Activated naive CD4-positive, alpha-beta T cell treated with anti-CD3 and anti-CD28 coated beads, Interleukin-2, amount 50 U/mL, for 24 hours (primary cell): ENCODE results near the gene REXO5.

Source experiments
- H3K27ac Mint-ChIP-seq: one replicate; pipeline ENCODE4 v1.8.0; 2021; ENCODE audit warnings: mild to moderate bottlenecking, mixed read lengths
- H3K27me3 Mint-ChIP-seq: one replicate; pipeline ENCODE4 v1.8.0; 2021; ENCODE audit warnings: mixed read lengths
- H3K36me3 Mint-ChIP-seq: one replicate; pipeline ENCODE4 v1.8.0; 2021; ENCODE audit warnings: mixed read lengths
- H3K4me1 Mint-ChIP-seq: one replicate; pipeline ENCODE4 v1.8.0; 2021; ENCODE audit warnings: mixed read lengths
- H3K4me3 Mint-ChIP-seq: one replicate; pipeline ENCODE4 v1.8.0; 2021; ENCODE audit warnings: mild to moderate bottlenecking, mixed read lengths
- H3K9me3 Mint-ChIP-seq: one replicate; pipeline ENCODE4 v1.8.0; 2021; ENCODE audit warnings: mixed read lengths

The REXO5 gene

DNA sequence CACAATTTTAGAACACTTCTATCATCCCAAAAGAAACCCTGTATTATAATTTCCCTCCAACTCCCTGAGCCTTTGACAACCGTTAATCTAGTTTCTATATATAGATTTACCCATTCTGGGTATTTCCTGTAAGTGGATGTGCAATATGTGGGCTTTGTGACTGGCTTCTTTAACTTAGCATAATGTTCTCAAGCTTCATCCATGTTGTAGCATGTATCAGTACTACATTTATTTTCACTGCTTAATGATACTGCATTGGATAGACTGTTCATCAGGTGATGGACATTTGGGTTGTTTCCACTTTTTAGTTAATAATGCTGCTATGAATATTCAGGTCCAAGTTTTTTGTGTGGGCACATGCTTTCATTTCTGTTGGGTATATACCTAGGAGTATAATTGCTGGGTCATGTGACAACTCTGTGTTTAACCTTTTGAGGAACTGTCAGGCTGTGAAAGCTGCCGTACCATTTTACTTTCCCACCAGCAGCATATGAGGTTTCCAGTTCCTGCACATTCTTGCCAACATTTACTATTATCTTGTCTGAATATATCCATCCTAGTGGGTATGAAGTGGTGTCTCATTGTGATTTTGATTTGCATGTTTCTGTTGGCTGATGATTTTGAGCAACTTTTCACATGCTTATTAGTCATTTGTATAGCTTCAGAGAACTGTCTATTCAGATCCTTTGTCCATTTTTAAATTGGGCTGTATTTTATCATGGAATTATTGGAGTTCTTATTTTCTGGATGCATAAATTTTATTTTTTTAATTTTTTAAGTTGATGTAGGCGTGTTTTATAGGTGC is 16.4 kb downstream of the REXO5 start:
- Mint-ChIP-seq H3K36me3 (no peaks in the 10 kb centered on the region), H3K4me3 (no peak overlapping the region), H3K4me1 (peaks cover 6% of the 10 kb centered on the region), H3K27ac (no peak overlapping the region), H3K27me3 (no peaks in the 10 kb centered on the region), H3K9me3 (no peaks in the 10 kb centered on the region)

DNA sequence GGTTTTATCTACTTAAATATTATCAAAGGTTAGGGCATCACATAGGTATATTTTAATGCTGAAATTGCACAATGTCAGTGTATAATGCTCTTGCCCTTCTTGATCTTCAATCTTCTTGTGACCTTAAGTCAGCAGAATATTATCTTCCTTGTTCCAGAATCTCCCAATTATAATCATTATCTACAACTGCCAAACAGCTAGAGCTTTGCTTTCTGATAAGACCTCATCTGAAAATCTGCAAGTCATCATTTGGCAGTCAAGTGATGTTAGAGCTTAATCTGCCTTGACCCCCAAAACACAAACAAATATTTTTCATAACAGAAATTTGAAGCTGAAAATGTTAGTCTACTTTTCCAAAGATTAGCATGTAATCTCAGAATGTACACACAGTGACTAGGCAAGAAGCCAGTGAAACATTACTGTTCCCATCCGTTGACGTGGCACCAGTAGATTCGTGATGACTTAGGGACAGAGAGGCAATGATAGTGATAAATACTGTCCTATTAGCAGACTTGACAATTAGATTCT is 19.8 kb downstream of the REXO5 start:
- Mint-ChIP-seq H3K9me3 (no peaks in the 10 kb centered on the region), H3K27ac (no peak overlapping the region), H3K36me3 (no peaks in the 10 kb centered on the region), H3K4me1 (peaks cover 6% of the 10 kb centered on the region), H3K27me3 (no peaks in the 10 kb centered on the region), H3K4me3 (no peak overlapping the region)

DNA sequence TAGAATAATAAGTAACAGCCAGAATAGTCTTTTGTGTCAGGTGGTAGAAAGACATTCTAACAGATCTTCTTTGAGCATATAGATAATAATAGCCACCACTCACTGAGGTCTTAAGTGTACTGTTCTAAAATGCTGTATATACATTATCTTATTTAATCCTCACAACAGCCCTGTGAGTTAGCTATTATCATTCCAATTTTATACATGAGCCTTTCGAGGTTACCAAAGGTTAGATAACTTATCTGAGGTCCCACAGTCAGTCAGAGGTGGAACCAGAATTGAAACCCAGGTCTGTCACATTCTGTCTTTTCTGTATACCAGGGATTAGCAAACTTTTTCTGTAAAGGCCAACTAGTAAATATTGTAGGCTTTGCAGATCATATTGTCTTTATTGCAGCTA is 23.2 kb downstream of the REXO5 start:
- H3K9me3 Mint-ChIP-seq = peaks cover 2% of the 10 kb centered on the region
- no peaks in the 10 kb centered on the region for H3K27me3 Mint-ChIP-seq
- H3K36me3 Mint-ChIP-seq = peaks cover 2% of the 10 kb centered on the region
- no peaks in the 10 kb centered on the region for H3K4me1 Mint-ChIP-seq
- H3K27ac Mint-ChIP-seq = no peak overlapping the region
- H3K4me3 Mint-ChIP-seq = no peak overlapping the region

DNA sequence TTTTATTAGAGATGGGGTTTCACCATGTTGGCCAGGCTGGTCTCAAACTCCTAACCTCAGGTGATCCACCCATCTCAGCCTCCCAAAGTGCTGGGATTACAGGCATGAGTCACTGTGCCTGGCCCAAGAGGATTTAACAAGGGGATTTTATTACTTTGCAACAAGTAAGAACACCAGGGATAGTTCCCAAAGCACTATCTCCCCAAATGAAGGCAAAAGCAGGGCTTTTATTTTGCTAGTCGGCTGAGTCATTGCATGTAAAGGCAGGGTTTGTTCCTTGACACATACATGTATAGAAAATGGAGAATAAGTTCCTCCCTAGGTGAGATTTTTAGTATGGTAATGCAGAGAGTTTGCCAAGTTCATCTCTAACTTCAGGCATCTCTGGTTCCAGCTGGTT is 24.0 kb downstream of the REXO5 start:
- Mint-ChIP-seq H3K27me3 (no peaks in the 10 kb centered on the region), H3K36me3 (peaks cover 5% of the 10 kb centered on the region), H3K4me3 (no peak overlapping the region), H3K9me3 (peaks cover 10% of the 10 kb centered on the region), H3K27ac (no peak overlapping the region), H3K4me1 (no peaks in the 10 kb centered on the region)

DNA sequence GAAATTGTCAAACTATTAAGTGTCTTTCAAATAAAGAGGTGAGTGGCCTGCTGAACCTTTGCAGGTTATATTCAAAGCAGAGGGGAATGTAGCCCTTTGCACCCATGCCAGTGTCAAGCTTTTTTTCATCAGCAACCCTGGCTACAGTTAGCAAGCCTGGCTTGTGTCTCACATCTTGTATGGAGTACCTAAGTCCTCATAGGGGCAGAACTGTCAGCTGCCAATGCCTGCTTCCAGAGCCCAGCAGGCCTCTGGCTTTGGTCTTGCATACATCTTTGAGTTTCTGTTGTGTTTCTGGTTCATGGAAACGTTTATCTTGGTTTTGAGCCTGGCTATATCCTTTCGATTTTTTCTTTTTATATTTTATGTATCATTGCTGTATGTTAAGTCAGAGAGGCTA is 26.8 kb downstream of the REXO5 start:
- H3K36me3 Mint-ChIP-seq = peaks cover 11% of the 10 kb centered on the region
- H3K4me1 Mint-ChIP-seq = no peaks in the 10 kb centered on the region
- H3K27ac Mint-ChIP-seq = no peak overlapping the region
- no peaks in the 10 kb centered on the region for H3K27me3 Mint-ChIP-seq
- no peak overlapping the region for H3K4me3 Mint-ChIP-seq
- H3K9me3 Mint-ChIP-seq = peaks cover 20% of the 10 kb centered on the region

DNA sequence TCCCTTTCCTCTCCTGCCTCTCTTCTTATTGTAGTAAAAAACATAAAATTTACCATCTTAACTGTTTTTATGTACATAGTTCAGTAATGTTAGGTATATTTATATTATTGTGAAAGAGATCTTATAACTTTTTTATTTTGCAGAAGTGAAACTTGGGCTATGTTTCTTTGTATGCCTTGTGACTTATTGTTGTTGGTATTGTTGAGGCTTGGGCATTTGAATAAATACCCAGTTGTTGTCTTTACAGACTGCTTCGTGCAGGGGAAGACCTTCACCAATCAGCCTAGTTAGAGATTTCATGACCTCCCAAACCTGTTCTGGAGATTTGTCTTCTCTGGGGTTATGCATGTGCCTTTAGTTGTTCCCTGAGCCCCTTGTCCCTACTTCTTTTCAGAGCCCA is 31.9 kb downstream of the REXO5 start:
- H3K4me1 Mint-ChIP-seq = peaks cover 2% of the 10 kb centered on the region
- H3K4me3 Mint-ChIP-seq = no peak overlapping the region
- no peak overlapping the region for H3K27ac Mint-ChIP-seq
- H3K9me3 Mint-ChIP-seq = peaks cover 20% of the 10 kb centered on the region
- peaks cover 12% of the 10 kb centered on the region for H3K36me3 Mint-ChIP-seq
- H3K27me3 Mint-ChIP-seq = no peaks in the 10 kb centered on the region

DNA sequence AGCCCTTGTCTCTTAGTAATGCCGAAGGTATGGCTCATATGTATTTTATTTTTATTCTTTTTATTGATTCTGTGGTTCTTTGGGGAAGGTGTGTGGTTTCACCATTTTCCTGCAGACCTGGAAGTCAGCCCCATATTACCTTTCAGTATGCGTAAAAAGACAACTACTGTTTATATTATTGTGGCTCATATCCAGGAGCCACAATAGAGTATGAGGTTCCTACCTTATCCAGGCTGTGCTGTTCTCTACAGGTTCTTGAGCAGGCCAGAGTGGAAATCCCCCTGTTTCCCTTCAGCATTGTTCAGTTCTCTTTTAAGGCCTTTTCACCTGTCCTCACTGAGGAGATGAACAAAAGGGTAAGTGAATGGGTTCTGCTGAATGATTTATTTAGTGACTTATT is 33.2 kb downstream of the REXO5 start:
- Mint-ChIP-seq H3K4me3 (no peak overlapping the region), H3K4me1 (peaks cover 15% of the 10 kb centered on the region), H3K27ac (no peak overlapping the region), H3K36me3 (peaks cover 10% of the 10 kb centered on the region), H3K9me3 (peaks cover 19% of the 10 kb centered on the region), H3K27me3 (no peaks in the 10 kb centered on the region)

DNA sequence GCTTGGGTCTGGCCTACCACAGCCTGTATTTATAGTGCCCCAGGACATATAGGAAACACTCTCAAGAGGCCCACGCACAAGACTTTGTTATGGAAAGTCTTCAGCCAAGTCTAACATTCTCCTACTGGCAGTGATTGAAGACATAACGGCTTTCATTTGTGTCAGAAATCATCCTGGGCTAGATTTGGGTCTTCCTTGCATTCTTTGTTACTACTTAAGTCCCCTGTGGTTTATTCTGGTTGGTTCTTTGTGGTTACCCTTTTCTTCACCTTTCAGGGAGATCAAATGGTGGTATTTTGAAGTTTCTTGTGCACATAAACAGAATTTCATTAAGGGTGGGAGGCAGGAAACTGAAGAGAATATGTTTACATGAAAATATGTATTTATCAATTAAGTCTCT is 37.7 kb downstream of the REXO5 start:
- no peaks in the 10 kb centered on the region for H3K9me3 Mint-ChIP-seq
- H3K4me1 Mint-ChIP-seq = peaks cover 26% of the 10 kb centered on the region
- H3K27me3 Mint-ChIP-seq = no peaks in the 10 kb centered on the region
- peak overlapping the region; percentile 78 for H3K27ac Mint-ChIP-seq
- peak overlapping the region; percentile 41 for H3K4me3 Mint-ChIP-seq
- H3K36me3 Mint-ChIP-seq = no peaks in the 10 kb centered on the region

DNA sequence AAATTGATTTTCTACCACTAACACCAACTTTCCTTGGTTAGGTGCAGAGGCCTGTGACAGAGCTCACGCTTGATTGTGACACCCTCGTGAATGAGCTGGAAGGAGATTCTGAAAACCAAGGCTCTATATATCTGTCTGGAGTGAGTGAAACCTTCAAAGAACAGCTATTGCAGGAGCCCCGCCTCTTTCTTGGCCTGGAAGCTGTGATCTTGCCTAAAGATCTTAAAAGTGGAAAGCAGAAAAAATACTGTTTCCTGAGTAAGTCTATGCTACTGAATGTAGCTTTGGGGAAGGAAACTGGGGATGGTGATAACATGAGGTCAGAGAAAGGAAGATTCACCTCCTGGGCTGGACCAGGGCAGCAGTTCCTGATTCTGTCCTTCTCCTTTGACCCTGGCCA is 38.3 kb downstream of the REXO5 start:
- Mint-ChIP-seq H3K27ac (peak overlapping the region; percentile 78), H3K27me3 (no peaks in the 10 kb centered on the region), H3K9me3 (no peaks in the 10 kb centered on the region), H3K4me1 (peaks cover 26% of the 10 kb centered on the region), H3K4me3 (peak overlapping the region; percentile 20), H3K36me3 (no peaks in the 10 kb centered on the region)

DNA sequence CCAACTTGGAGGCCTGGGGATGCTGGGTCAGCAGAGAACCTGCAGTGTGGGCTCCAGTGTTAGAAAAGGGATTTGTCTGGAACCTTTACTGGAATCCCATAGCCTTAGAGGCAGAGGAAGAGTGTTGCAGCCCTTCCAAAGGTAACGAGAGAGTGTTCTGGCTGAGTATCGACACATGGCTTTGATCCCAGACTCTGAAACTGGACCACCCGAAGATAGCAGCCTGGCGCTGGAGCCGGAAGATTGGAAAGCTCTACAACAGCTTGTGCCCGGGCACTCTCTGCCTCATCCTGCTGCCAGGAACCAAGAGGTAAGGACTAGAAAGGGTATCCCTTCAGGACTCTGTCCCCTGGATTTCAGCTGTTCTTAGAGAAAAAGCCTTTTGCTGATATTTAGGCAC is 39.7 kb downstream of the REXO5 start:
- H3K9me3 Mint-ChIP-seq = no peaks in the 10 kb centered on the region
- no peak overlapping the region for H3K27ac Mint-ChIP-seq
- H3K36me3 Mint-ChIP-seq = no peaks in the 10 kb centered on the region
- peaks cover 30% of the 10 kb centered on the region for H3K4me1 Mint-ChIP-seq
- no peaks in the 10 kb centered on the region for H3K27me3 Mint-ChIP-seq
- no peak overlapping the region for H3K4me3 Mint-ChIP-seq

DNA sequence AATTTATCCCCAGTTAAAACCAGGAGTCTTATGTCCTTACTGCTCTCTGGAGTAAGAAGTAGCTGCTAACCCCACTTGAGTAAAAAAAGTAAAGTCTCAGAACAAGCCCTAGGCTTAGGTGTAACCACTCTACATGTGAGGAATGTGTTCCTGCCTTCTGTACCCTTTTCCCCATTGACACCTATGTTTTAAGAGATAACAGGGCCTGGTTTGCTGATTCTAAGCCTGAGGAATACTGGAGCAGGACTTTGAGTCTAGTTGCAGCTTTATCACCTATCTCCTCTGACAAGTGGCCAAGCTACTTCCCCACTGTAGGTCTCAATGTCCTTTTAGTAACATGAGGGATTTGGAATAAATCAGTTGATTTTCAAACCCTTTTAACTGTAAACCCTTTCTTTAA is 40.2 kb downstream of the REXO5 start:
- no peaks in the 10 kb centered on the region for H3K27me3 Mint-ChIP-seq
- no peaks in the 10 kb centered on the region for H3K36me3 Mint-ChIP-seq
- no peak overlapping the region for H3K4me3 Mint-ChIP-seq
- no peaks in the 10 kb centered on the region for H3K9me3 Mint-ChIP-seq
- peaks cover 30% of the 10 kb centered on the region for H3K4me1 Mint-ChIP-seq
- H3K27ac Mint-ChIP-seq = no peak overlapping the region

DNA sequence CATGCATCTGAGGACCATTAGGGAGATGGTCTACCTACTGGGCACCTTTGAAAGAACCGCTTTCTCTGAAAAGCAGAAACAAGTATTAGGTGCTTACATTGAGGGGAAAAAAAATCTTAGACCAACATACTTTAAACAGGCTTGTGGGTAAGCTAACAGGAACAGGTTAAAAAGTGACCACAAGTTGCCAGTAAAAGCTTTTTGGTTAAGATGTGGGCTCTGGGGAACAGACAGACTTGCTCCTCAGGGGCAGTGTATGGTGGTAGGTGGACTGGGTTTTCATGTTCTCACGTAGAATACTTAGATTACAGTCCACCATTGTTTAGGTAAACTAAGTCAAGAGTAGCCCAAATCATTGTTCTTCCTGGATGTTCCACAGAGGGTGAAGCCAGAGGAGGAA is 41.2 kb downstream of the REXO5 start:
- H3K36me3 Mint-ChIP-seq = no peaks in the 10 kb centered on the region
- peaks cover 30% of the 10 kb centered on the region for H3K4me1 Mint-ChIP-seq
- no peaks in the 10 kb centered on the region for H3K27me3 Mint-ChIP-seq
- no peaks in the 10 kb centered on the region for H3K9me3 Mint-ChIP-seq
- H3K27ac Mint-ChIP-seq = no peak overlapping the region
- no peak overlapping the region for H3K4me3 Mint-ChIP-seq

DNA sequence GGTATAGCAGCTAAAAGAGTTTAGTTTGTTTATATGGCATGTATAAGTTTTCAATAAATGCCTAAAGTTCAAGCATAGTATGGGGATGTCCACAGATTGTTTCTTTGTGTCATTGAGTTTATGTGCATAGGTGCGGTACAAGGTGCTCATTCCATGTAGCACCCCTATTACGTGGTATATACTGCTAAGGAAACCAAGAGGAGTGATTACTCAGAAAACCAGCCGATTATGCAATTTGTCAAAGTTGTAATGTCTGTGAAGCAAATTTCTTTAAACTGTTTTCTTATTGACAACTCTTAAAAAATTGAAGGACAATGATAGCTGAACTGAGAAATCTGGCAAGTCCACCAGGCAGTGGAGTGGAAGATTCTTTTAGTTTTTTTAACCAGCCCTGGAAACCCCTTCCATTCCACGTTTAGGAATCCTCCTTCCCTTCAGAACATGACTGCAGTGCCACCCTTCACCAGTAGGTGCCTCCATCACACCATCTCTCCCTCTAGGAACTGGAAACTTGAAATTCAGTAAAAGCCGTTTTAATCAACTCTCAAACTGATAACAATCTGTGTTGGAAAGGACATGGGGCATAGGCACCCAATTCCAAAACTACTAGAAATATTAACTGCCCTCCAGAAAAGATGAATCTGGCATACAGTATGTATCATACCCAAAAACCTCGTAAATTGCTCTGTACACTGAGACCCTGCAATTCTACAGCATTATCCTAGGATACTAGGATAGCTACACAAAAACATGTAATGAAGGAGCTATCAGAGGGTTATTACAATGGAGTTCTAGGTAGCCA is 43.5 kb downstream of the REXO5 start:
- Mint-ChIP-seq H3K4me1 (peaks cover 13% of the 10 kb centered on the region), H3K4me3 (no peak overlapping the region), H3K36me3 (no peaks in the 10 kb centered on the region), H3K9me3 (no peaks in the 10 kb centered on the region), H3K27ac (no peak overlapping the region), H3K27me3 (no peaks in the 10 kb centered on the region)

DNA sequence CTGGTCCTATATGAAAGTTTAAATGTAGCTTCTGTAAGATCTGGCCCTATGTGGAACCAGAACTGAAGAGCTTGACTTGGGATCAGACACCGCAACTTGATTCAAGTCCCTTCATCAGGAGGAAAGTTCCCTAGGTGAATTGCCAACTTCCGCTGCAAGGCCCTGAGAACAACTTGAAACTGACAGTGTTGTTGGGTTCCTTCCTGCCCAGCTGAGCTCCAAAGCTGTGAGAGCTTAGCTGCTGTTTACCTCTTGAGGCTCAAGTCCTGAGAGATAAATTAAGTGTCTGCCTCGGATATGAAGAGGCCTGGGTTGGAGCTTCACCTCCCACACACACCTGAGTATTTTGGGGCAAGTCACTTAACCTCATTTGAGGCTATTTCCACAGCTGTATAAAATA is 44.7 kb downstream of the REXO5 start:
- Mint-ChIP-seq H3K27ac (no peak overlapping the region), H3K4me1 (peaks cover 5% of the 10 kb centered on the region), H3K27me3 (no peaks in the 10 kb centered on the region), H3K9me3 (no peaks in the 10 kb centered on the region), H3K4me3 (no peak overlapping the region), H3K36me3 (peaks cover 2% of the 10 kb centered on the region)

DNA sequence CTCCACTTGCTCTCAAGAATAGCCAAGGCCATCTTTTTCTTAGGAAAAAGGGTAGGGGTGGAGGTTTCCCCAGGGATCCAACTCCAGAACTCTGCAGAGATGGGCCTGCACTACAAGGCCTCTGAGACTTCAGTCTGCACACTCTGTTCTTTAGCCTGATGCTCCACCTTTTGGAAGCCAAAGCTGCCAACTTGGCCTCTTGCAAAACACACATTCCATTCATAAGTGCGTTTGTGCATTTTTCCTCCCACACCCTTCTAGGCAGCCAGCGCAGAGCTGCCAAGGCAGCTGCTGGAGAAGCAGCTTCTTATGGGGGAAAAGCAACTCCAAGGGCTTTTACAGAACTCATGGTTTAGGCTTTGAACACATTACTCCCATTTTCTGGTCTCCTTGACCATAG is 45.3 kb downstream of the REXO5 start:
- Mint-ChIP-seq H3K9me3 (no peaks in the 10 kb centered on the region), H3K36me3 (peaks cover 2% of the 10 kb centered on the region), H3K4me3 (no peak overlapping the region), H3K4me1 (peaks cover 5% of the 10 kb centered on the region), H3K27me3 (no peaks in the 10 kb centered on the region), H3K27ac (no peak overlapping the region)

DNA sequence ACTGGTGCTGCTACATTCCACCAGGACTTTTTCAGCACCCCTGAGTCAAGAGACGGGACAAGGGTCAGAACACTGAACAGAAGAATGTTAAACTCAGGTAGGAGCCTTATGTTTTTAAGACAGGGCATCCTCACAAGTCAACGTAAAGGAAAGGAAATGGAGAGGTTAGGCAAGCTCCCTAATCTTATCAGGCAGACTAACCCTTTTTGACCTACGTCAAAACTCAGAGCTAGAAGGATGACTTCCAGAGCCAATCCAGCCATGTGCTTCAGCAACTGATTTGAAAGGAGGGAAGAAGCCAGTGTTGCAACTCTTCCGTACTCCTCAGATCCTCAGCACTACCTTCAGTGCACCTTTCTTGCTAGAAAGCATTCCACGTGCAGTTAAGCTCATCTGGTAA is 46.8 kb downstream of the REXO5 start:
- H3K27ac Mint-ChIP-seq = no peak overlapping the region

More for the DNA sequence above, 46.8 kb downstream of the REXO5 start:
- Mint-ChIP-seq H3K36me3 (peaks cover 5% of the 10 kb centered on the region), H3K4me3 (no peak overlapping the region), H3K27me3 (no peaks in the 10 kb centered on the region), H3K4me1 (peaks cover 5% of the 10 kb centered on the region), H3K9me3 (no peaks in the 10 kb centered on the region)
